Right renal cortex interstitium (tissue), 3 donors: ENCODE data around the gene KLF7. TPM values are rescaled to one million over a fixed set of nuclear protein-coding genes. Genes with fewer than 3 reads are reported as not detected.
A peak's percentile ranks its signal among the peaks of the same experiment; 100 is the strongest.

ENCODE experiments used
- DNase-seq, 3 donors: peaks; one replicate each; pipeline ENCODE4 v3.0.0-alpha.2; 2013; ENCODE audit warnings: low read depth in 3 of 3, low spot score in 2 of 3
- polyA plus RNA-seq, 3 donors: library from polyadenylated mRNA; unstranded; fragments of 120-200 nt; gene quantifications; one replicate each; pipeline ENCODE4 v1.2.1, GENCODE V29; 2013; ENCODE audit not compliant: insufficient read length in 3 of 3

KLF7 gene
- polyA plus RNA-seq, 3 donors = 20.9 to 22.6 (median 21.3) TPM

GRCh38 chr2:207150284-207150683 lies 15.5 kb downstream of the KLF7 start:
- no peak for DNase-seq

DNA sequence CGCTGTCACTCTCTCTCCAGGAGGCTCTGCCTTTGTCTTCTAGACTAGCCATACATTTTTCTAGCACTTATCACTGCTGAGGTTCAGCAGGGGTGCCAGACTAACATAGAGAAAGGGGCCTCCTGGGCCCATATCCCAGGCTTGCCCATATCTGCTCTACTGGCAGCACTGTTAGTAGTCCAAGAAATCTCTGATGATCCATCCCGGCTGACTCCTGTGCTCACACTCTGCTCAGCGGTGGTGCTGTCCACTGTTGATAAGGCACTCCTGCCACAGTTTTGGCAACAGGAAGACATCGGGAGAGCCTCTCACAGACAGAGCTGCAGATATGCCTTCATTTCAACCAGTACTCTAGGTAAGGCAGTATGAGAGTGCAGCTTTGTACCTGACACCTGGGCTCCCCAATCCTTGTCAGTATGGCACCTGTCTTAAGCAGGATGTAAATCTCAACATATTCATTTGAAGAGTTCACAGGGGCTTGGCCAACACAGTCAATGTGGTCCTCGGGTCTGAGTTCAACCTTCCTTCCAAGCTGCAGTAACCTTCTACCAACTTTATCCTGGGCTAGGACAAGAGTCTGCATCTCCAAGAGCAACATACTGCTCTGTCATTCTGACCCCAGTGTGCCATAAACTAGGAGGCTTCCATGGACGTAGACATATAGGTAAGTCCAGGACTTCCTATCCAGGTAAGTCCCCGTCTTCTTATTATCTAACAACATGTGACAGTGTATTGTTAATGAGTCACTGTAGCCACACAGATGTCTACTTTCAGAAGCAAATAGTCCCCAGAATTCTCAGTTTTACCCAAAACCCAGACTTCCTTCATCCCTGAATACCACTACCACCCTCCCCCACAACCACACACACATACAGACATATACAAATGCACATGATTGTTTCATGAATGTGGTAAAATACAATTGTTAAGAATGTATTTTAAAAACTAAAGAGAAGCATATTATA lies 16.2 kb downstream of the KLF7 start:
- no peak for DNase-seq

DNA sequence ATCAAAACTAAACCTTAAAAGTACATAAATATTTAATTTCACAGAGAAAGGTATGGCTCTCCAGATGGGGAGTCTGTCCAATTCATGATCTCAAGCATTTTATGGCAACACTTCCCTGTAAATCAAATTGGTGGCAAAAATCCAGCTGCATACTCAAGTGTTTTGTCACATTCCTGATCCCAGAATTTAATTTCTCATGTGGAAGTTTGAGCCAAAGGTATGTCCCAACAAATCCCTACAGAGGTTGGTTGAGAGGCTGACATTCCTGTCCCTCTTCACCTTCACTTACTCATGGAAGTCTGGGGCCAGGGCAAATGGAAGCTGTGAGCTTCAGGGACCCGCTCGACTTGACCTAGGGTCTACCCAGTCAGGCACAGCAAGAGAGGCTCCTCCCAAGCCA lies 17.7 kb downstream of the KLF7 start:
- no peak for DNase-seq

DNA sequence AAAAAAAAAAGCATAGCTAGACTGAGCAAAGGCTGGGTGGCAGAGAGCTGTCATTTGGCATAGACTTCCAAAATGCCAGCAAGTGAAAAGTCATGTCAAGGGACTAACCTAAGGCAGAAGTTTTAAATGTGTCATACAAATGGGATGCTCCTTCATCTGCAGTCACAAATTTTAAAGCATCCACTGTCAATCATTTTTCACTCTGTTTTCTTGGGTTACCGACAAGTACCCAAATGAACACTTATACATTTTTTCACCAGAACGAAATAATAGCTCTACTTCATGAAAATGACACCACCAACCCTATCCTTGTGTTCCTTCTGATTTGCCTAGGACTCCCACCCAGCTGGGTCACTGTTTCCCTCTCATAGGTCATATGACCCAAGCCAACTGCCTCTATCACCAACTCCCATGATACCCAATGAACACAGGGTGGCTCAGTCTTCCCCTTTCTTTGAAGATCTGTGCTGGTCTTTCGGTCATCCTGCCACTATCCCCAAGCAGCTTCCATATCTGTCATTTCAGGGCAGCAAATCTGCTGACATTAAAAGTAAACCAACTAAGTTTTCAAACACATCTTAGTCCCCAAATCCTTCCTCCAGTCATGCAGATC lies 21.5 kb downstream of the KLF7 start:
- DNase-seq = no peak

DNA sequence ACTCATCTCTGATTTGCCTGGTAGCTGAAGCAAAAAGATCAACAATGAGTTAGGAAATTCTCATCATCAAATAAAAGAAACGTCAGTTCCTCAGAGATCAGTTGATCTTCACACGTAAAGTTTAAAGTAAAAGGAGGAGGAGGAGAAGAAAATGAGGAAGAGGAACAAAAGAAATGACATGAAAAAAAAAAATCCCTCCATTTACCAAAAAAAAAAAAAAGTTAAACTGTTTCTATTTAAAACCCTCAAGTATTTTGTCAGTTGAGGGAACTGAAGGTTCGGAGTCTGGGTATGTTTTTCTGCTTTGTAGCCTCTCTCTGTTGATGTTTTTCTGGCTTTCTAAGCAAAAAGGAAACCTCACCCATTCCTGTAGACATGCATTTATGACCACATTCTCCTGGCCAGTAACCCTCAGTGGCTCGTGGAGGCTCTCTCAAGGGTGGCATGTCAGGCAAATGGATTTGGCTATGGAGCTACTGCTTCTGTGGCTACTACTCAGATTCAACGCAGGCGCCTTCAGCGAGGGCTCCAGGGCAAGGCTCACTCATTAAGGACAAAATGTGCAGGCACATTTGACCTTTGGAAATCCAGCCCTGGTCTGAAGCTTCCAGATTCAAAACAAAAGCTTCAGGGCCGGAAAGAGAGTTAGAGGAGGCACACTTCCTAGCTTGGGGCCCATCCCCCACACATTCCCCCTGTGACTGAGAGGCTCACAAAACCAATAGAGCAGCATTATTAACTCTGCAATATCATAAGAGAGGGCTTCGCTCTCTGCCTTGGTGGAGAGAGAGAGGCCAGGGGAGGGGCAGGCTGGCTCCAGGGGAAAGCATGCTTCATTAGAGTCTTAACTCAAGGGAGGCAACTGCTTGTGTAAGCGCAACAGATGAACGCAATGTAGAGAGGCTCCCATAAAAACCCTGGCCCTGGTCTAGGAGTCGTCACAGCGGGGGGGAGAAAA lies 22.3 kb downstream of the KLF7 start:
- peak in 1 of 3 donors; percentile 62 for DNase-seq

DNA sequence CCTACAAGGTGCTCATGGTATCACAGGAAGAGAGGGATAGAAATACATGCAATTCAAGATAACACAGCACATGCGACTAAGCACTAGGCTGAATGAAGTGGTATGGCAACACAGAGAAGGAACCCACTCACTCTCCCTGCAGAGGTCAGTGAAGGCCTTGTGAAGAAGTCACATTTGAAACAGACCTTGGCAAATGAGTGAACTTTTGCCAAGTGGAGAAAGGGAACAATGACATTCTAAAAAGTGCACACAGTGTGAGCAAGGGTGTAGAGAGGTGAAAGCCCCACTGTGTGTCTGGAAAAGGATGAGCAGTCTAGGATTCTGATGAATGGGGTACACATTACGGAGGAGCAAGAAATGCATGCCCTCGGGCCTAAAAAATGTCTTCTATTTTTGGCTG lies 23.3 kb downstream of the KLF7 start:
- no peak for DNase-seq

GRCh38 chr2:207141386-207141785 lies 24.4 kb downstream of the KLF7 start:
- DNase-seq = no peak

DNA sequence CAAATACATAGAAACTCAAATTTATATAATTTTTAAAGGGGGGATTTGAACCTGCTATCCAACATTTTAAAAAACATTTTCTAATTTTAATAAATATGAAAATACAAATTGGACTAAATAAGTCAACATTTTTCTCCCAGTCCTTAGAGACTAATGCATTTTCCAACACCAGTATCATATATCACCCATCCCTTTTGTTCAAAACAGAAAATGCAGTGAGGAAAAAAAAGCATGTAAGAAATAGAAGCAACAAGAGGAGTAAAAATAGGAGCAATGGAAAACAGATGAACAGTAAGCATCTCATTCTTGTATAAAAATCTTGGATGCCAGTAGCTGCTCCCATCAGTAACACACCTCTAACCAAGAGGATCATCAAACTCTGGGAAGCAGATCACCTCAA lies 25.5 kb downstream of the KLF7 start:
- DNase-seq = no peak

DNA sequence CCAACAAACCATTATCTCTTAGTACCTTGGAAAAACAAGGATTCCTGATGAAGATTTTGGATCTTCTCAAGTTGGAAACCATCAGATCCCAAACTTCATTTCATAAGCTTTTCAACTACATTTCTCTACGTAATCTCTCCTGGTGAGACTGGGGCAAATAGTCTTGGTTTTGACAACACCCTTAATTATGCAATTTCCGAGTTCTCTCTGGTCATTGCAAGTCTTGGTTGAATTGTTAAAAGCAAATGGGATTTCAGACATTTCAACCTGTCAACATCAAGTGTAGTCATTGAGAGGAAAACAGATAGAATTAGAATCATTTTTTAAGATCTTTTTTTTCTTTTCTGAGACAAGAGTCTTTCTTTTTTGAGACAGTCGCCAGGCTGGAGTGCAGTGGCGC lies 26.2 kb downstream of the KLF7 start:
- DNase-seq = no peak

DNA sequence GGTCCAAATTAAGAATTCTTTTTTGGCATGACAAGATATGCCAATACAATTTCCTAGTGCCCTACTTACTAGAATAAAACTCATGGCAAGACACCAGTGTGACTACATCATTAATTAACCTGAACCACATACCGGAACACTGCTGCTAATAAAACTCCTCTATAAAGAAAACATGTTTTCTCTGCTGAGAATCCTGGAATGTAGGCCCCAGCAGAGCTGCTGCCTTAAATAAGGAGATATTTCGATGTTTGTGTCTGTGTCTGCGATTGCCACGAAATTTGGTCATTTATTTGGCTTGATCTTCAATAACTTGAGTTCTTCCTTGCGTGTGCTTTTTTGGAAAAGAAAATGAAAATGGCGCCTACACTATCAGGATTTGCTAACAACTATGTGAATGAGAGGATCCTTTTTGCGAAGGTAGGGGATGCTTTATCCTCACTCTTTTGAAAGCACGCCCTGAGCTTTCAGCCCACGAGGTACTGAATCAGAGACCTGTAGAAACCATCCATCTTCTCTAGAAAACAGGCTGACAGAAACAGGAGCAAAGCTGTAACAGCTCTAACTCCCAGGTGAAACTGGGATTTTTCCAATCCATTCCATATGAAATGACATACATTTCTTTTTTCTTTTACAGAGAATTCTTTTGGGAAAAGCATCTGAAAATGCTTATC lies 27.0 kb downstream of the KLF7 start:
- no peak for DNase-seq

GRCh38 chr2:207137596-207138337 lies 28.0 kb downstream of the KLF7 start:
- DNase-seq = no peak

- DNase-seq = no peak
Measured at GRCh38 chr2:207136874-207137273, 28.9 kb downstream of the KLF7 start.

DNA sequence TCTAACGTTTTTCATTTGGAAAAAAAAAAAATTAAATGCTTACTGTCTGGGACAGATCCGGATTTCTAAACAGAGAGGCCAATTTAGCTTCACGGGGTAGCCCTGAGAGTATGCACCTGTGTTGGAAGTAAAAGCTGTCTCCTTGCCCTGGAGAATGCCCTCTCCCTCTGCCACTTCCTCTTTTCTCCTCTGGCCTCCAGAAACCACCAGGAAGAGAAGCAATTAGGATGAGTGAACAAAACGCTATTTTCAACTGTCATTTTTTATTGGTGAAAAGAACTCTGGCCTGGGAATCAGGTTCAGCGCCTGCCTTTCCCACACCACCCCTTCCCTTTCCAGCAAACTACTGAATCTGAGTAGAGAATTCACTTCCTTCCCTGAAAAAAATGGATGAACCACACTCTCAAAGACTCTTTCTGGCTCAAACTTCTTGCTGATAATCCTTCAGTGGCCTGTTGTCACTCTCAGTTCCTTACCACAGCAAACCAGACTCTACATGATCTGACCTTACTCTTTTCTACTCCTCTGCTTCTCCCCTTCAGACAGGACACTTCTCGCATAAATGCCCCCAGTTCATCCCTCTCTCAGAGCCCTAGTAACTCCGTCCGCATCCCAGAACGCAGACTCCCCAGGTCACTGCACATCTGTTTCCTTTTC lies 29.8 kb downstream of the KLF7 start:
- no peak for DNase-seq

- DNase-seq = no peak
Measured at GRCh38 chr2:207135340-207135739, 30.4 kb downstream of the KLF7 start.

GRCh38 chr2:207133820-207134519 lies 31.8 kb downstream of the KLF7 start:
- peak; percentile 60 to 69 (median 61) for DNase-seq

DNA sequence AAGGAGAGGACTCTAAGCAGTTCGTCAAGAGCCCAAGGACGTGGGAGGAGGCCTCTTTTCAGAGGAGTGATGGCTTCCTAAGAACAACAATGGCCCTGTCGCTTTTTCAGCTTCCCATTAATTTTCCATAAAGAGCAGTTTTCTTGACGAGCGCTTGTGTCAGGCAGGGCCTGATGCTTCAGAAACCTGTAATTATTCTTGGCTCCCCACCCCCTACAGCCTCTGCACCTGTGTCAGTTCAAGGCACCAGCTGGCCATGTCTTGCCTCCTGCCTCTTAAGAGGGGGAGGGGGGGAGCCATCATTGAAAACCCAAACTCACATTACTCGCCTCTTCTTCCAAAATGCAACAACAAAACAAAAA lies 32.3 kb downstream of the KLF7 start:
- DNase-seq = no peak

DNA sequence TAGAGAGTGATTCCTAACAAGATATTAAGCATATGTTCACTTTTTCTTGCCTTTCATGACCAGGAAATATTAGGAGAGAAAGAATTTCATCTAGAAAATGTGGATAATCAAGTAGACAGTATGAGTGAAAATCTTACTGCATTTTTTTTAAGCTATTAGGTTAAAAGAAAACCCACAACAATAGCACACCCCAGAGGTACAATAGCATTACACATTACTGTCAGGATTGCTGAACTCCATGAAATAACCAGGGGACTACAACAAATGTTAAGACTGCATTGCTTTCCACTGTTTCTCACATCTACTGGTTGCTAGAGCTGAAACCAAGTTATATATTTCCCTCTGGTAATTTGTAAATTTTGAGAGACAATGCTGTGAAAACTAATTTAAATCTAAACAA lies 33.7 kb downstream of the KLF7 start:
- no peak for DNase-seq

GRCh38 chr2:207131594-207131993 lies 34.2 kb downstream of the KLF7 start:
- DNase-seq = no peak
